Neural crest cell (in vitro differentiated cells): ENCODE results near the gene WDR90. TPM values are rescaled to one million over a fixed set of nuclear protein-coding genes. Genes with fewer than 3 reads are reported as not detected.

Experiments
- DNase-seq: peaks from one replicate; pipeline ENCODE4 v3.0.0; 2021; ENCODE audit warnings: low read depth, mixed read lengths, low spot score
- H3K27ac Mint-ChIP-seq: one replicate; pipeline ENCODE4 v1.8.0; 2021; ENCODE audit warnings: mild to moderate bottlenecking, mixed read lengths; ENCODE audit not compliant: unreplicated experiment
- H3K27me3 Mint-ChIP-seq: 2 replicates; pipeline ENCODE4 v1.8.0; 2021; ENCODE audit warnings: low read depth, mild to moderate bottlenecking, mixed read lengths
- H3K36me3 Mint-ChIP-seq: 2 replicates; pipeline ENCODE4 v1.8.0; 2021; ENCODE audit warnings: low read depth, mild to moderate bottlenecking, mixed read lengths
- H3K4me1 Mint-ChIP-seq: 2 replicates; pipeline ENCODE4 v1.8.0; 2021; ENCODE audit warnings: mixed read lengths
- H3K4me3 Mint-ChIP-seq: one replicate; pipeline ENCODE4 v1.8.0; 2021; ENCODE audit warnings: mild to moderate bottlenecking, mixed read lengths
- H3K9me3 Mint-ChIP-seq: 2 replicates; pipeline ENCODE4 v1.8.0; 2021; ENCODE audit warnings: mixed read lengths
- total RNA-seq: library from RNA; stranded (reverse); gene quantifications from 2 replicates; pipeline ENCODE4 v1.2.1, GENCODE V29; 2021
- TF ChIP-seq, protein P1 (sequence below): fragments of 200-600 bp; sonication (generic); conservative IDR thresholded peaks from 2 replicates; pipeline ENCODE4 v1.5.0; 2021; ENCODE audit warnings: antibody characterized with exemption, mild to moderate bottlenecking

Gene WDR90
- total RNA-seq, 1 donor from 2014 or later: 97.0 TPM

- no peak for DNase-seq
- peaks cover 2% of the 10 kb centered on the region for H3K27me3 Mint-ChIP-seq
- H3K36me3 Mint-ChIP-seq: no peaks in the 10 kb centered on the region
- TF ChIP-seq, protein P1, sequence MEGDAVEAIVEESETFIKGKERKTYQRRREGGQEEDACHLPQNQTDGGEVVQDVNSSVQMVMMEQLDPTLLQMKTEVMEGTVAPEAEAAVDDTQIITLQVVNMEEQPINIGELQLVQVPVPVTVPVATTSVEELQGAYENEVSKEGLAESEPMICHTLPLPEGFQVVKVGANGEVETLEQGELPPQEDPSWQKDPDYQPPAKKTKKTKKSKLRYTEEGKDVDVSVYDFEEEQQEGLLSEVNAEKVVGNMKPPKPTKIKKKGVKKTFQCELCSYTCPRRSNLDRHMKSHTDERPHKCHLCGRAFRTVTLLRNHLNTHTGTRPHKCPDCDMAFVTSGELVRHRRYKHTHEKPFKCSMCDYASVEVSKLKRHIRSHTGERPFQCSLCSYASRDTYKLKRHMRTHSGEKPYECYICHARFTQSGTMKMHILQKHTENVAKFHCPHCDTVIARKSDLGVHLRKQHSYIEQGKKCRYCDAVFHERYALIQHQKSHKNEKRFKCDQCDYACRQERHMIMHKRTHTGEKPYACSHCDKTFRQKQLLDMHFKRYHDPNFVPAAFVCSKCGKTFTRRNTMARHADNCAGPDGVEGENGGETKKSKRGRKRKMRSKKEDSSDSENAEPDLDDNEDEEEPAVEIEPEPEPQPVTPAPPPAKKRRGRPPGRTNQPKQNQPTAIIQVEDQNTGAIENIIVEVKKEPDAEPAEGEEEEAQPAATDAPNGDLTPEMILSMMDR: no peak
- H3K27ac Mint-ChIP-seq: no peak overlapping the region
- no peaks in the 10 kb centered on the region for H3K4me1 Mint-ChIP-seq
- H3K4me3 Mint-ChIP-seq: peak overlapping the region; percentile 76
- no peaks in the 10 kb centered on the region for H3K9me3 Mint-ChIP-seq
Observed at GRCh38 chr16:644556-644955, 4.6 kb upstream of the WDR90 start.

DNA sequence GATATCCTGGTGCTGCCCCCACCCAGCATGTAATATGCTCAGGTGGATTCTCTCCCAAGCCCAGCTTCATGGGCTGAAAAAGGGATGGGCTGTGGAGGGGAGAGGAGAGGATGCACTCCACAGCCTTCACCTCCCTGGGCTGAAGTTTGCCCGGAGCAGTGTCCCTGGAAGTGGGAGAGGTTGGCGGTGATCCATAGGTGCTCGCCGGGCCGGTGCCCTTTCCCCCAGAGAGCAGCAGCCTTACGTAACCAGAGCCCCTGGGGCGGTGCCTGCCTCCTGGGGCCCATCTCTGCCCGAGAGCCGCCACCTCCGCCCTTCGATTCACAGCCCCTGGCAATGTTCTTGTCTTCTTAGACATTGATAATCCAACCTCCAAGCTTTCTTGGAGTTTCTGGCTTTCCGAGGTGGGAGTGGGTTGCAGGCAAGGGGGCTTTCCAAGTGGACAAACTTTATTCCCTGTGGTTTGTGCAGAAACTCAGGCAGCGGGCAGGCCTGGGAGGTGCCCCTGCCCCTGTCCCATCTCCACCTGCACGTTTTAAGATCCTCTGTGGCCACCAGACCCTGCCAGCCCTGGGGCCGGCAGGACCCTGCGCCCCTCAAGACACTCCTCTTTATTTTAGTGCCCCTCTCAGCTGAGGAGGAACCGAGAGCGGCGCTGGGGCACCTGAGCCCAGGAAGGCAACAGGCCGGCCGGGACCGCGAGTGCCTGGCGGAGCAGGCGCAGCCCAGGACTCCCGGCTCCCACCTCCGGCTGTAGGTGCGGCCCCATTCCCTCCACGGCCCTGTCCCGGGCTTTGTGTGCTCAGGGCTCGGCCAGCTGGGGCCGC lies 3.1 kb upstream of the WDR90 start:
- H3K27ac Mint-ChIP-seq: no peak overlapping the region

DNA sequence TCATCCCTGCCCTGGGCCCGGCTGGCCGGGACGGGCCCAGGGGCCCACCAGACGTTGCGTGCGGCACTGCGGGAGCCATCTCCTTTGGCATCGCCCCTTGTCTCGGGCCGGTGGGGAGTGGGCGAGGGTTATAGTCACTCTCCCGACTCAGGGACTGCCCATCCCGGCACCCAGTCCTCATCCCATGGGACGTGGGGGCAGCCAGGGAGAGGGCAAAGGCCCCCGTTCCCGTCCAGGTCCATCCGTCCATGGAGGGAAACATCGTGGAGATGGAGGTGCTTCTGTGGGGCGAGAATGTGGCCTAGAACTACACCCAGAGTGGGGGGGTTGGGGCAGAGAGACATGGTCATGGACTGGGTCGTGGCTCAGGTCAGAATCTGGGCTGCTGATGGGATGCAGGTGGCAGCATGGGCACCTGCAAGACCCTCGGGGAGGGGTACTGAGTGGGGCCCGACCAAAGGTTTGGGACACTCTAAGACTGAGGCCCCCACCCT lies 2.4 kb upstream of the WDR90 start:
- no peak for DNase-seq
- Mint-ChIP-seq H3K36me3 (no peaks in the 10 kb centered on the region), H3K4me3 (peak overlapping the region; percentile 67), H3K27ac (no peak overlapping the region), H3K4me1 (no peaks in the 10 kb centered on the region), H3K27me3 (peaks cover 2% of the 10 kb centered on the region), H3K9me3 (no peaks in the 10 kb centered on the region)
- TF ChIP-seq, protein P1: no peak

More for the DNA sequence above, 3.1 kb upstream of the WDR90 start:
- peaks cover 2% of the 10 kb centered on the region for H3K27me3 Mint-ChIP-seq
- H3K4me1 Mint-ChIP-seq: no peaks in the 10 kb centered on the region
- TF ChIP-seq, protein P1: no peak
- H3K4me3 Mint-ChIP-seq: peak overlapping the region; percentile 62
- no peak for DNase-seq
- no peaks in the 10 kb centered on the region for H3K9me3 Mint-ChIP-seq
- no peaks in the 10 kb centered on the region for H3K36me3 Mint-ChIP-seq

DNA sequence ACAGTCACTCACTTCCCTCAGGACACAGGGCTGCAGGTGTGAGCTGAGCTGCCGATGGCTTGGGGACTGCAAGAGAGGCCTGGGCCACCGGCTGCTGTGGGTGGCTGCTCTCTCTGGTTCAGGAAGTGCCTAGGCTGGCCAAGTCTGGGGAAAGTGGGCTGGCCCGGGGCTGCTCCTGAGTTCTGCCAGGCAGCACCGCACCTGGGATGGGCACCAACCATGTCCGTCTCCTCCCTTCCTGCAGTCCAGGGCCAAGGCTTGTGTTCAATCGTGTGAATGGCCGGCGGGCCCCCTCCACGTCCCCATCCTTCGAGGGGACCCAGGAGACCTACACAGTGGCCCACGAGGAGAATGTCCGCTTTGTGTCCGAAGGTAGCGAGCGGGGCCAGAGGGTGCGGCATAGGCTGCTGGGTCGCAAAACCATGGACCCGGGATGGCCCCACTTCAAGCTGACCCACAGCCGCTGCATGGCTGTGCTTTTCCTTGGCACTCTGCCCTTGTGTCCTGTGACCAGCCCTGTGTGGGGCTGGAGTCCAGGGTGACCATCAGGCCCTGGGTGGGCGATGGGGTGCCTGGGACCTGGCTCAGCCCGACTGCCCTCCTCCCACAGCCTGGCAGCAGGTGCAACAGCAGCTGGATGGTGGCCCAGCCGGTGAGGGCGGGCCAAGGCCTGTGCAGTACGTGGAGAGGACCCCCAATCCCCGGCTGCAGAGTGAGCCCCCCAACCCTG lies 1.8 kb upstream of the WDR90 start:
- TF ChIP-seq, protein P1: no peak
- Mint-ChIP-seq H3K27ac (no peak overlapping the region), H3K36me3 (no peaks in the 10 kb centered on the region), H3K27me3 (peaks cover 2% of the 10 kb centered on the region), H3K4me1 (no peaks in the 10 kb centered on the region), H3K9me3 (no peaks in the 10 kb centered on the region), H3K4me3 (peak overlapping the region; percentile 67)
- no peak for DNase-seq

DNA sequence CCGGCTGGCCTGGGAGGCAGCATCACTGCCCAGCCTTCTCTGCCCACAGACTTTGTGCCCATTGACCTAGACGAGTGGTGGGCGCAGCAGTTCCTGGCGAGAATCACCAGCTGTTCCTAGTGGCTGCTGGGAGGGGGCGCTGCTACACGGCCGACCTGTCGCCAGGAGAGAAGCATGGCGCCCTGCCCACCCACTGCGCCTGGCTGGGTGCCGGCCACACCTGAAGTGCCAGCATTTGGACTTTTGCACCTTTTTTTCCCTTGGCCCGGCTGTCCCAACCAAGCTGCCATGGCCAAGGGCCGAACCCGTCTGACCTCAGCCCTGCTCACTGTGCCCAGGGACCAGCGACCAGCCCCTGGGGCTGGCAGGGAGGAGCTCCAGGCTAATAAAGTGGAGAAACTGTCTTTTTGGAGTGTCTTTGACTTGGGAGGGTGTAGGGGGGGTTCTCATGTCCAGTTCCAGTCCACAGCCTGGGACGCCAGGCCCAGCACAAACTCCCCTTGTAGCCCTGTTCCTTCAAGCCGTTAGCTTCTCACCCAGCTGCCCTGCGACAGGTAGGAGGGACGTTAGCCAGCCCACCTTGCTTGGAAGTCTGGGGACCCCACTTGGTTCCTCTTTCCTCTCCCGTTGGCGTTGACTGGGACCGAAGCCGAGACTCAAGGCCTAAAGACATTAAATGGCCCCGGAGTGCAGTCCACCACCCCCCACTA lies 939 bp upstream of the WDR90 start:
- H3K27me3 Mint-ChIP-seq: peaks cover 2% of the 10 kb centered on the region
- no peaks in the 10 kb centered on the region for H3K36me3 Mint-ChIP-seq
- peak overlapping the region; percentile 50 for H3K27ac Mint-ChIP-seq
- no peaks in the 10 kb centered on the region for H3K4me1 Mint-ChIP-seq
- DNase-seq: no peak
- peak overlapping the region; percentile 80 for H3K4me3 Mint-ChIP-seq
- TF ChIP-seq, protein P1: peak; percentile 49
- H3K9me3 Mint-ChIP-seq: no peaks in the 10 kb centered on the region
